ENCODE measurements around the gene PLOD3.

PLOD3 gene

GRCh38 chr7:101168412-101169049, 48.9 kb downstream of the PLOD3 start:
- TF ChIP-seq, protein P1, sequence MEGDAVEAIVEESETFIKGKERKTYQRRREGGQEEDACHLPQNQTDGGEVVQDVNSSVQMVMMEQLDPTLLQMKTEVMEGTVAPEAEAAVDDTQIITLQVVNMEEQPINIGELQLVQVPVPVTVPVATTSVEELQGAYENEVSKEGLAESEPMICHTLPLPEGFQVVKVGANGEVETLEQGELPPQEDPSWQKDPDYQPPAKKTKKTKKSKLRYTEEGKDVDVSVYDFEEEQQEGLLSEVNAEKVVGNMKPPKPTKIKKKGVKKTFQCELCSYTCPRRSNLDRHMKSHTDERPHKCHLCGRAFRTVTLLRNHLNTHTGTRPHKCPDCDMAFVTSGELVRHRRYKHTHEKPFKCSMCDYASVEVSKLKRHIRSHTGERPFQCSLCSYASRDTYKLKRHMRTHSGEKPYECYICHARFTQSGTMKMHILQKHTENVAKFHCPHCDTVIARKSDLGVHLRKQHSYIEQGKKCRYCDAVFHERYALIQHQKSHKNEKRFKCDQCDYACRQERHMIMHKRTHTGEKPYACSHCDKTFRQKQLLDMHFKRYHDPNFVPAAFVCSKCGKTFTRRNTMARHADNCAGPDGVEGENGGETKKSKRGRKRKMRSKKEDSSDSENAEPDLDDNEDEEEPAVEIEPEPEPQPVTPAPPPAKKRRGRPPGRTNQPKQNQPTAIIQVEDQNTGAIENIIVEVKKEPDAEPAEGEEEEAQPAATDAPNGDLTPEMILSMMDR (IDR thresholded peaks at IDR 0.05; ENCODE audit: low read depth, low read length): no peak
- H3K4me3 ChIP-seq (replicated peaks in 1 of 2; ENCODE audit: low read depth in 2 of 2, low read length in 2 of 2): no peak overlapping the region
- no peak for DNase-seq (ENCODE audit: low read depth in 2 of 2)

DNA sequence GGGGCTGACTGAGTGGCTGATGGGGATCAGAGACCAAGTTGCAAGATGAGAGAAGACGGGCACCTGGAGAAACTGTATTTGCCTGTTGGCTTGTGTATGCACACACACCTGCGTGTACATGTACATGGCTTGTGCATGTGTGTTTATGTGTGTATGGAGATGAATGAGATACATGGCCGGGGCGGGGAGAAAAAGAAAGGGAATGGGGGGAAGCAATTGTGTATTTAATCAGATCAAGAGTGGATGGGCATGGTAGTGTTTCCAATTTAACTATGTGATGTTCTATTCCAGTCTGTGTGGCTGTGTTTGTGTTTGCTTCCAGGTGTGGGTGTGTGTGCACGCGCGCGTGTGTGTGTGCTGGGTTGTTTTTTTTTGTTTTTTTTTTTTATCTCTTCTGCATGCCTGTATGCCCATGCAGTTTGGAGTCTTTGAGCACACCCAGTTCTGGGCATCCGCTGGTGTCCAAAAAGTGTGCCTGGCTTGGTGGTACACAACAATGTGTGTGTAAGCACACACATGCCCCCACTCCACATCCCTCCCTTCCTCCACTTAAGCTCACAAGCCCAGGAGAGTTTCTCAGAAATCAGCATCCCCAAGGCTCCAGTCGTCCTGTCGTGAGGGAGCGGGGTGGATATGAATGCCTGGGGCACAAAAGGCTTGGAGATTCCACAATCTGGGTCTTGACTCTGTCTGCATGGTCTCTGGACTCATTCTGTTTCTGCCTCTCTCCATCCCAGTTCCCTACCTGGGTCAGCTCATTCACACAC, 49.6 kb downstream of the PLOD3 start:
- TF ChIP-seq, protein P1 (IDR thresholded peaks at IDR 0.05; ENCODE audit: low read depth, low read length): no peak
- H3K4me3 ChIP-seq (replicated peaks in 1 of 2; ENCODE audit: low read depth in 2 of 2, low read length in 2 of 2): no peak overlapping the region
- no peak for DNase-seq (ENCODE audit: low read depth in 2 of 2)

- TF ChIP-seq, protein P1 (IDR thresholded peaks at IDR 0.05; ENCODE audit: low read depth, low read length): no peak
- H3K4me3 ChIP-seq (replicated peaks in 1 of 2; ENCODE audit: low read depth in 2 of 2, low read length in 2 of 2): no peak overlapping the region
- no peak for DNase-seq (ENCODE audit: low read depth in 2 of 2)
These were observed 50.3 kb downstream of the PLOD3 start for GRCh38 chr7:101166909-101167644.

DNA sequence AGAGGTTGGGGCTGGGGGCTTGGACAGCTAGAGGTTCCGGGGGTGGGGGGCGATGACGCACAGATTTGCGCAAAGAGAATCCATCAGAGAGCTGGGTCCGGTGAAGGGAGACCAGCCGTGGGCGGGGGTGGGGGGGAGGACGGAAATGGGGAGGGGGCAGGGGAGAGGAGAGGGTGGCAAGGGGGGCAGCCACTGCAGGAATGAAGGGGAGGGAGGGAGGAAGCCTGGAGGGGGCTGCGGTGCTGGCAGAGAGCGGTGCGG, 50.8 kb downstream of the PLOD3 start:
- H3K4me3 ChIP-seq (replicated peaks in 1 of 2; ENCODE audit: low read depth in 2 of 2, low read length in 2 of 2): no peak overlapping the region
- TF ChIP-seq, protein P1 (IDR thresholded peaks at IDR 0.05; ENCODE audit: low read depth, low read length): no peak
- DNase-seq (ENCODE audit: low read depth in 2 of 2): no peak

DNA sequence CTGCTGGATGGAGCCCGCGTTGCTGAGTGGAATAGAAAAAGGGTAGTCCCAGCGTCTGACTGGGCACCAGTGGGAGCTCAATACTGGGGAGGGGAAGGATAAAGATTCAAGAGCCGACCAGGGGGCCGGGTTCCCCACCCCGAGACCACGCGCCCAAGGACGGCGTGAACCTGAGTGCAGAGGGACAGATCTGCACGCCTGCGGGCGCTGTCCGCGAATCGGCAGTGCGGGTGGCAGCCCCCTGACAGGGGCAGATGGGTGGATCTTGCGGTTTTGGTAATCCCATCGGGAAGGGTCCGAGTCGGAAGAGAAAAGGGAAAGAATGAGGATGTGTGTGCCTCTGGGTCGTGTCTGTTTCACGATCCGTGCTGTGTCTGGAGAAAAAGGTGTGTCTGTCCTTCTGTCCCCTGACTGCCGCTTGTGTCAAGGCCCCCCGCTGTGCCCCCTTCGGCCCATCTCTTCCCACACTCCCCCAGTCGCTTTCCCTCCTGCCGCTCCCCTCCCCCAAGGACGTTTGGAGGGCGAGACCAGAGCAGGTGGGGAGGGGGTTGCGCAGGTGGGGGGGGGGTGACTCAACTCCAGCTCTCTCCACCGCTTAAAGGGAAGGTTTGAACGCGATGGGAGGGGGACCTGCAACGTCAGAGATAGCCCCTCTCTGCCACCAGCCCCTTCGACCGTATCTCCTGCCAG, 51.3 kb downstream of the PLOD3 start:
- DNase-seq (ENCODE audit: low read depth in 2 of 2): no peak
- TF ChIP-seq, protein P1 (IDR thresholded peaks at IDR 0.05; ENCODE audit: low read depth, low read length): no peak
- peak overlapping the region in 1 of 2 donors; percentile 26 for H3K4me3 ChIP-seq (replicated peaks in 1 of 2; ENCODE audit: low read depth in 2 of 2, low read length in 2 of 2)

DNA sequence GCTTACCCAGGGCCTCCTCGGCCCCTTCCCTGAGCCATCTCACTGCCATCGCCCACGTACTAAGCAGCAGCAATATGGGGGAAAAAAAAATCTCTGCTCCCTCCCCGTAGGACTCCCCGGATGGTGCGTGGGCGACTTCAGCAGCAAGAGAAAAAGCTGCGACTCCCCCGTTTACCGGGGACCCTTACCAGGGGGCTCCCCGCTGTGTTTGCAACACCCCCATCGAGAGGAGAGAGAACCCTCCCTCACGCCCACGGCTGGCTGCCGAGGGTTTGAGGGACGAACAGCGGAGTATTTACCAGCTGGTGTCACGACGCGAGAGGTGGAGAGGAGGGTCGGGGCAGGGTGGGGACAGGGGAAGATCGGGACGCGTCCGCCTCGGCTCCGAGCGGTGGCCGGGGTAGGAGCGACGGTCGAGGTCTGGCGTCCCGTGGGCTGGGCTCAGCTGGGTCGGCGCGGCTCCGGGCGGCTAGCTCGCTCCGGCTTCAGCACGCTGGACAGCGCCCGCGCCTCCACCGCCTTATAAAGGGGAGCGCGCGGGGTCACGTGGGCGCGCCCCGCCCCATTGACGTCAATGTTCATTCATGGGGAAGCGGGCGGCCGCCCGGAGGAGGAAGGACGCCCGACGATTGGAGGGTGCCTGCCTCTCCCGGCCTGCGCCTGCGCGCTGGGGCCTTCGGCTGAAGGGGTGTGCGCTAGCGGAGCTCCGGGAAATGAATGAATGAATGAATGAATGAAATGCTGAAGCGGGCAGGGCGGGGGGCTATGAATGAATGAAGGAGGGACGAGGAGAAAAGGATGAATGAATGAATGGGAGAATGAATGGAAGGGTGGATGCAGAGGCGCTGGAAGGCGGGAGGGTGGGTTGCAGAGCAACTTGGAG, 52.1 kb downstream of the PLOD3 start, which contains the start of gene VGF:
VGF (minus strand) TSS at position 495 of the 883 bp plus-strand sequence. CDS start 726 bp downstream, outside the sequence.
- peak within 1 kb of the TSS in 1 of 2 donors; percentile 26 for H3K4me3 ChIP-seq (replicated peaks in 1 of 2; ENCODE audit: low read depth in 2 of 2, low read length in 2 of 2)
- TF ChIP-seq, protein P1 (IDR thresholded peaks at IDR 0.05; ENCODE audit: low read depth, low read length): no peak
- DNase-seq (ENCODE audit: low read depth in 2 of 2): peak; percentile 94 to 96

Data from cardiac fibroblast (primary cell).